NCI-H2107 treated with DMSO at 0.1 percent for 48 hours (cell line): Measurements from ENCODE around the gene KCNIP4.
"Not testable (repeated sequence)": the region's sequence is repeated elsewhere in the genome, so short reads cannot be mapped to it uniquely, and the experiment has no call there.

ENCODE experiments used
- DNase-seq: peaks from one replicate; lab custom pipeline; 2025; ENCODE audit not compliant: unreplicated experiment; lab: John Stamatoyannopoulos, UW

The KCNIP4 gene

GRCh38 chr4:21948347-21949072 is at the start of gene KCNIP4:
TSS of gene KCNIP4 (minus strand) at chr4:21948772.
- DNase-seq: no peak

DNA sequence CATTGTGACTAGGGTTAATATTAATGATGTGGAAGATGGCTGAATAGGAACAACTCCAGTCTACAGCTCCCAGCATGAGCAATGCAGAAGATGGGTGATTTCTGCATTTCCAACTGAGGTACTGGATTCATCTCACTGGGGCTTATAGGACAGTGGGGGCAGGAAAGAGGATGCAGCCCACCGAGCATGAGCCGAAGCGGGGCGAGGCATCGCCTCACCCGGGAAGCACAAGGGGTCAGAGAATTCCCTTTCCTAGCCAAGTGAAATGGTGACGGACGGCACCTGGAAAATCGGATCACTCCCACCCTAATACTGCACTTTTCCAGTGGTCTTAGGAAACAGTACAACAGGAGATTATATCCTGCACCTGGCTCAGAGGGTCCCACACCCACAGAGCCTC is 48.0 kb upstream of the KCNIP4 start:
- DNase-seq: not testable (repeated sequence)

- DNase-seq: no peak
These were observed 43.8 kb upstream of the KCNIP4 start for GRCh38 chr4:21992330-21992729.

GRCh38 chr4:21991562-21991961 is 43.0 kb upstream of the KCNIP4 start:
- DNase-seq: no peak

GRCh38 chr4:21991050-21991449 is 42.5 kb upstream of the KCNIP4 start:
- no peak for DNase-seq

DNA sequence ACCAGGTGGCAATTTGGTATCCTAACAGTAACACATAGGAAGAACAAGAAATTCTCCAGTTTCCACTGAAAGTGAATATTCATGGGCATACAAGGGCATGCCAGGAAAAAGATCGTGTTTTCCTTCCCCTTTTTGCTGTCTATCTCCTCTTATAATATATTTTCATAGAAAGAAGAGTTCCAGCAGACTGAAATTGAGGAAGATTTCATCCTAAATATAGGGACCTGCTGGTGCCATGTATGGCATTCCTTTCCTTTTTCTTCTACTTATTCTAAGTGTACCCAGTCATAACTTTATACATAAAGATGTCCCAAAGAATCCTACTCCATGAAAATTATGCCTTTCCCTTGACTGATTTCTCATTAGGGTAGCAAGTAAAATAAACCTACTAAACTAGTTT is 40.8 kb upstream of the KCNIP4 start:
- no peak for DNase-seq

GRCh38 chr4:21986307-21986706 is 37.7 kb upstream of the KCNIP4 start:
- DNase-seq: no peak

- DNase-seq: no peak
These were observed 33.5 kb upstream of the KCNIP4 start for GRCh38 chr4:21982087-21982486.

- no peak for DNase-seq
These were observed 30.6 kb upstream of the KCNIP4 start for GRCh38 chr4:21979196-21979595.

GRCh38 chr4:21976166-21976565 is 27.6 kb upstream of the KCNIP4 start:
- no peak for DNase-seq

DNA sequence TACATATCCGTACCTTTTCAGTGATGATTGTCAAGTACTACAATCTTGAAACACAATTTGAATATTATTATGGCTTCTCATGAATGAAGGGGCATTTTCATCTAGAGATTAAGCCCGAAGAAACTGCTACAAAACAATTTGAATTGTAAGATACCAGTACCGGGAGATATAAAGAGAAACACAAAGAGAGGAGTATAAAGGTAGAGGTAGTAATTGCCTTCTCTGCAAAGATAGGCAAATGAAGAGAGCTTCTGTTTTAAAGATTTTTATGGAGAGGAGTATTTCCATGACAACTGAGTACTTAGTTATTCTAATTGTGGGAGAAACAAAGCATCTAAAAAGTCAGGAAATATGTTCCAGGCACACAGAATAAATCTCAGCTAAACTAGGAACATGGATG is 25.3 kb upstream of the KCNIP4 start:
- no peak for DNase-seq

GRCh38 chr4:21964762-21965319 is 16.3 kb upstream of the KCNIP4 start:
- no peak for DNase-seq

DNA sequence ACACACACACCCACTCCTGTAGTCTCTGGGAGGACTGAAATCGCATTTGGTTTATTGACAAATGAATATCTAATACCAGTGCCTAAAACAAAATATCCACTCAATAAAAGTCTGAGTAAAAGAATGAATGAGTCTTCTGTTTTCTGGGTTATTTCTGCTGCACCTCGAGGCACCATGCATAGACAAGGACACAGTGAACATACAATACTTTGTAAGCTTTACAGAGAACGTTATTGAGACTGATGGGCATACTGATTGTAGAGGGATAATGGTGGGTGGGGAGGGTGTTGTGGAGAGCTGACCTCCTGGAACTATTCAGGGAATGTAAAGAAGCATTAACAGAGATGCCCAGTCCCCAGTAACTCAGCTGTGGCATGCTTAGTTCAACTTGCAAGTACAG is 14.1 kb upstream of the KCNIP4 start:
- no peak for DNase-seq

DNA sequence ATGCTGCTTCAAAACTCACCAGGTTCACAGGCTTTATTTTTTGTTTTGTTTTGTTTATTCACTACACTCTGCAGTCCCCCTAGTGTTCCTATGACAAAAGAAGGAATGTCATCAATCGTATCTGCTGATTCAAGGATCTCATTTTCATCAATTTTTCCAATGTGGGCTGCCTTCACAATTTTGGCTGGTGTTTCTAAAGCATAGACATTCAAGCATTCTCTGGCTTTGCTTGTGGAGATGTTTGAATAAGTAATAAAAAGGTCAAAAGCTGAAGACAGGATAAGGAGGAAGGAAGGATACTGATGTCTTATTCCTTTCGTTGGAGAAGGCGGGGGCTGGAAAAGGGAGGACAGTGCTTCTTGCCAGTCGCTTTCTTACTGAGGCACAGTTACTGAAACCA is 12.2 kb upstream of the KCNIP4 start:
- DNase-seq: no peak

GRCh38 chr4:21954916-21955315 is 6.3 kb upstream of the KCNIP4 start:
- no peak for DNase-seq

DNA sequence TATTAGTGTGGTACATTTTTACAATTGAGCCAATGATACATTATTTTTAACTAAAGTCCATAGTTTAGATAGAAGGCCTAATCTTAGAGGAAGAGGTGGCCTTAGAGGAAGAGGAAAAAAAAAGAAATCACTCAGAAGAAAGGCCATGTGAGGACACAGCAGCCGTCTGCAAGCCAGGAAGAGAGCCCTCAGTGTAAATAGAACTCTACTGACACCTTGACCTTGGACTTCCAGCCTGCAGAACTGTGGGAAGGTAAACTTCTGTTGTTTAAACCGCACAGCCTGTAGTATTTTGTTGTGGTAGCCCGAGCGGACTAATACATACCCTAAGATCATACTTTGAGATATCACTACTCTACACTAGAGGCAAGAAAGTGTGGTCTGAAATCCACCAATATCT is 5.1 kb upstream of the KCNIP4 start:
- no peak for DNase-seq

DNA sequence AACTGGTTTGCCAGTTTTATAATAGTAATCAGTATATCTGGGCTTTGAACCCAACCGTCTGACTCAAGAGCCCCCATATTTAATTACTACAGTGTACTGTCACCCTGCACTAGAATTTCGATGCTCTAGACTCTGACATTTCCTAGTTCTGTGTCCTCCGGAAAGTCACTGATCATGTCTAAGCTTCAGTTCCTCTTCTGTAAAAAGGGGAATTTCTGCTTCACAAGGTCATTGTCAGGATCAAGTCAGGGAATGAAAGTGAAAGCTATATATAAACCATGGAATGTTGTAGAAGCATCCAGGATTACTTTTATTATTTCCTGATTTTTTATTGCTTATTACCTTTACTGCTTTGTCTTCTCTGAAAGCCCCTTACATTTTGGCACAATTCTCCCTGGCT is 4.0 kb upstream of the KCNIP4 start:
- no peak for DNase-seq

DNA sequence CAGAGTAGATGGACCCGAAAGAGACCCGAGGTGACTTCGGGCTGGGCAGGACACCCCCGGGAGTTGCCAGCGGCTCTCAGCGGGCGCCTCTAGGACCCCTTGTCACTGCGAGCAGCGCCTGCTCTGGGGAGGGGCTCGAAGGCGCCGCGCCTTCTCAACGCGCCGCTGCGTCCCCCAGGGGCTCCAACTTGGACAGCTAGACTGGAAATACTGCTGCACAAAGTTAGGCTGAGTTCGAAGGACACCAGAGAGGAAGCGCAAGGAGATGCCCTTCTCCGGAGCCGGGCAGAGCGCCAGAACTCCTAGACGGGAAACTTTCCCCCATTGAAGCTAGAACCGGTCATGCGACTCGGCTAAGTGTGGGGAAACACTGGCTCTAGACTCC is 493 bp upstream of the KCNIP4 start:
- DNase-seq: no peak

DNA sequence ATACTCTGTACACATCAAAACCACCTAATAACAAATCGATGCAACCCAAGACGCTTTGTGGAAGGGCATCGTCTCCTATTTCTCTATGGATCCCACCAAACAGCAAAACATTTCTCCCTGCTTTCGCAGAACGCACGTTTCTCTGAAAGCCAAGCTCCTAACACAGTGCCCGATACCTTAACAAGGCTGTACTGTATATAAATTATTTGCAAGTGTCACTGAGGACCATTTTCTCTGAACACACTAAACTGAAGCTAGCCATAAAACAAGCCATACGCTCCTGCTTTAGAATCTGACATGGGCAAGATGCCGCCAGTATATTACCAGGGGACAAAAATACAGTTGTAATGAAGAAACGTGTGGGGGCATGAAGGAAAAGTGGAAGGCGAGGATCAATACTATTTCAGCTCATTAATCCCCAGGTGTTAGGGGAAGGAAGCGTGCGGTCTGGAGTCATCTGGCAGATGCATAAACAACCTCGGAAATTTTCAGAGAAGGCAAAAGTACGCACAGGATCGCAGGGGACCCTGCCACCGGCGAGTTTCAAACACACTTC is 703 bp downstream of the KCNIP4 start:
- no peak for DNase-seq

GRCh38 chr4:21946858-21947257 is 1.7 kb downstream of the KCNIP4 start:
- DNase-seq: no peak

GRCh38 chr4:21921526-21922180 is 26.9 kb downstream of the KCNIP4 start:
- DNase-seq: no peak

DNA sequence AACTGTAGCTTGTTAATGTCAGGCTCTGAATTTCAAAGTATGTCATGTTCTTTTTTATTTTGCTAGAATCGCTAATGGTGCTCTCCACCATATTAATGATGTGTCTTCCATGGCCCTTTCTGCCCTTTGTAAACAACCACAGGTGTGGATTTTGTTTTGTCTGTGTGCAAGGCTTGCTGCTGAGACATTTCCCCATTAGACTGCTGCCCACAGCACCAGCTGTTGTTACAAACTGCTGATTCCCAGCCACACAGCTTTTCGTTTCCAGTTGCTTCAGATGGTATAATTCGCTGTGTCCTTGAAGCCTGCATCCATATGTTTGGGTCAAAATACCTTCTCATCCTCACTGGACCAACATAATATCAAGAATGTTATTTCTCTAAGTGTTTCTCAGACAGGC is 32.8 kb downstream of the KCNIP4 start:
- DNase-seq: no peak
